ENCODE data around the gene GRIN2A.

GRCh38 chr16:9965079-9965478, 217.1 kb downstream of the GRIN2A start:
- TF ChIP-seq GABPA (IDR thresholded peaks at IDR 0.05; ENCODE audit: low read depth) (no peak), REST (IDR thresholded peaks at IDR 0.05; ENCODE audit: insufficient replicate concordance, low read depth) (no peak), POLR2AphosphoS5 (IDR thresholded peaks at IDR 0.05; ENCODE audit: low read depth) (no peak)
- TF ChIP-seq, protein P1, sequence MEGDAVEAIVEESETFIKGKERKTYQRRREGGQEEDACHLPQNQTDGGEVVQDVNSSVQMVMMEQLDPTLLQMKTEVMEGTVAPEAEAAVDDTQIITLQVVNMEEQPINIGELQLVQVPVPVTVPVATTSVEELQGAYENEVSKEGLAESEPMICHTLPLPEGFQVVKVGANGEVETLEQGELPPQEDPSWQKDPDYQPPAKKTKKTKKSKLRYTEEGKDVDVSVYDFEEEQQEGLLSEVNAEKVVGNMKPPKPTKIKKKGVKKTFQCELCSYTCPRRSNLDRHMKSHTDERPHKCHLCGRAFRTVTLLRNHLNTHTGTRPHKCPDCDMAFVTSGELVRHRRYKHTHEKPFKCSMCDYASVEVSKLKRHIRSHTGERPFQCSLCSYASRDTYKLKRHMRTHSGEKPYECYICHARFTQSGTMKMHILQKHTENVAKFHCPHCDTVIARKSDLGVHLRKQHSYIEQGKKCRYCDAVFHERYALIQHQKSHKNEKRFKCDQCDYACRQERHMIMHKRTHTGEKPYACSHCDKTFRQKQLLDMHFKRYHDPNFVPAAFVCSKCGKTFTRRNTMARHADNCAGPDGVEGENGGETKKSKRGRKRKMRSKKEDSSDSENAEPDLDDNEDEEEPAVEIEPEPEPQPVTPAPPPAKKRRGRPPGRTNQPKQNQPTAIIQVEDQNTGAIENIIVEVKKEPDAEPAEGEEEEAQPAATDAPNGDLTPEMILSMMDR (IDR thresholded peaks at IDR 0.05; ENCODE audit: insufficient read depth, low read length): no peak

Measured in HL-60 (cell line).